ENCODE results near the gene PDE4B. TPM values are rescaled to one million over a fixed set of nuclear protein-coding genes. Genes with fewer than 3 reads are reported as not detected.

The PDE4B gene
- total RNA-seq, 1 donor from 2014 or later, result 7.6 TPM

GRCh38 chr1:66207484-66207883 lies 414.8 kb downstream of the PDE4B start:
- Histone ChIP-seq H3K27ac (ENCODE audit: low read depth, low read length) (peak overlapping the region; percentile 14), H2AFZ (ENCODE audit: low read depth, low read length) (no peak overlapping the region), H3K9me3 (ENCODE audit: insufficient read depth, low read depth, low read length) (no peaks in the 10 kb centered on the region), H3K4me1 (ENCODE audit: insufficient read depth, low read length) (no peaks in the 10 kb centered on the region), H3K4me2 (ENCODE audit: low read length) (no peak overlapping the region), H4K20me1 (ENCODE audit: insufficient read depth, low read length) (no peaks in the 10 kb centered on the region), H3K9ac (ENCODE audit: low read length) (no peak overlapping the region), H3K27me3 (ENCODE audit: insufficient read depth, low read length) (no peaks in the 10 kb centered on the region), H3K79me2 (ENCODE audit: insufficient read depth, low read length) (no peaks in the 10 kb centered on the region), H3K36me3 (ENCODE audit: insufficient read depth, low read length) (no peaks in the 10 kb centered on the region), H3K4me3 (ENCODE audit: insufficient read depth, low read depth, low read length) (no peak overlapping the region)
- H3K9me3 Mint-ChIP-seq (ENCODE audit: unreplicated experiment), result peaks cover 21% of the 10 kb centered on the region
- H3K36me3 Mint-ChIP-seq (ENCODE audit: low read depth, unreplicated experiment), result peaks cover 4% of the 10 kb centered on the region
- no peak overlapping the region for H3K27ac Mint-ChIP-seq (ENCODE audit: unreplicated experiment)
- FAIRE-seq (no peak), DNase-seq (ENCODE audit: low read depth) (peak; percentile 81)
- no peak overlapping the region for H3K4me3 Mint-ChIP-seq (ENCODE audit: unreplicated experiment)
- no peaks in the 10 kb centered on the region for H3K27me3 Mint-ChIP-seq (ENCODE audit: low read depth, unreplicated experiment)
- TF ChIP-seq EZH2 (IDR thresholded peaks at IDR 0.05; ENCODE audit: insufficient read depth, low read length) (no peak), CTCF (IDR thresholded peaks at IDR 0.05; ENCODE audit: insufficient read depth, low read depth, low read length) (no peak)
- H3K4me1 Mint-ChIP-seq (ENCODE audit: low read depth, unreplicated experiment), result peaks cover 10% of the 10 kb centered on the region

- peaks cover 4% of the 10 kb centered on the region for H3K36me3 Mint-ChIP-seq (ENCODE audit: low read depth, unreplicated experiment)
- H3K9me3 Mint-ChIP-seq (ENCODE audit: unreplicated experiment), result peaks cover 19% of the 10 kb centered on the region
- no peaks in the 10 kb centered on the region for H3K27me3 ChIP-seq (ENCODE audit: insufficient read depth, low read length)
- no peak overlapping the region for H3K4me3 Mint-ChIP-seq (ENCODE audit: unreplicated experiment)
- H3K9me3 ChIP-seq (ENCODE audit: insufficient read depth, low read depth, low read length), result no peaks in the 10 kb centered on the region
- H3K27ac Mint-ChIP-seq (ENCODE audit: unreplicated experiment), result no peak overlapping the region
- DNase-seq (ENCODE audit: low read depth), result no peak
- no peak for FAIRE-seq
- H2AFZ ChIP-seq (ENCODE audit: low read depth, low read length), result no peak overlapping the region
- H3K4me3 ChIP-seq (ENCODE audit: insufficient read depth, low read depth, low read length), result no peak overlapping the region
- H3K36me3 ChIP-seq (ENCODE audit: insufficient read depth, low read length), result no peaks in the 10 kb centered on the region
- H3K4me1 ChIP-seq (ENCODE audit: insufficient read depth, low read length), result no peaks in the 10 kb centered on the region
- no peak overlapping the region for H3K27ac ChIP-seq (ENCODE audit: low read depth, low read length)
- H3K4me2 ChIP-seq (ENCODE audit: low read length), result no peak overlapping the region
- no peaks in the 10 kb centered on the region for H3K27me3 Mint-ChIP-seq (ENCODE audit: low read depth, unreplicated experiment)
- H4K20me1 ChIP-seq (ENCODE audit: insufficient read depth, low read length), result no peaks in the 10 kb centered on the region
- no peaks in the 10 kb centered on the region for H3K79me2 ChIP-seq (ENCODE audit: insufficient read depth, low read length)
- TF ChIP-seq CTCF (IDR thresholded peaks at IDR 0.05; ENCODE audit: insufficient read depth, low read depth, low read length), result no peak
- no peak for TF ChIP-seq EZH2 (IDR thresholded peaks at IDR 0.05; ENCODE audit: insufficient read depth, low read length)
- H3K9ac ChIP-seq (ENCODE audit: low read length), result no peak overlapping the region
- peaks cover 10% of the 10 kb centered on the region for H3K4me1 Mint-ChIP-seq (ENCODE audit: low read depth, unreplicated experiment)
These were observed 415.9 kb downstream of the PDE4B start for GRCh38 chr1:66208632-66209031.

GRCh38 chr1:66210635-66211244 lies 418.0 kb downstream of the PDE4B start:
- no peak for TF ChIP-seq CTCF (IDR thresholded peaks at IDR 0.05; ENCODE audit: insufficient read depth, low read depth, low read length)
- TF ChIP-seq EZH2 (IDR thresholded peaks at IDR 0.05; ENCODE audit: insufficient read depth, low read length), result no peak
- Mint-ChIP-seq H3K9me3 (ENCODE audit: unreplicated experiment) (peaks cover 2% of the 10 kb centered on the region), H3K4me1 (ENCODE audit: low read depth, unreplicated experiment) (peaks cover 10% of the 10 kb centered on the region), H3K4me3 (ENCODE audit: unreplicated experiment) (no peak overlapping the region), H3K36me3 (ENCODE audit: low read depth, unreplicated experiment) (no peaks in the 10 kb centered on the region), H3K27me3 (ENCODE audit: low read depth, unreplicated experiment) (no peaks in the 10 kb centered on the region), H3K27ac (ENCODE audit: unreplicated experiment) (no peak overlapping the region)
- no peaks in the 10 kb centered on the region for H3K9me3 ChIP-seq (ENCODE audit: insufficient read depth, low read depth, low read length)
- H3K4me3 ChIP-seq (ENCODE audit: insufficient read depth, low read depth, low read length), result no peak overlapping the region
- H3K9ac ChIP-seq (ENCODE audit: low read length), result no peak overlapping the region
- H3K27me3 ChIP-seq (ENCODE audit: insufficient read depth, low read length), result no peaks in the 10 kb centered on the region
- H3K4me1 ChIP-seq (ENCODE audit: insufficient read depth, low read length), result no peaks in the 10 kb centered on the region
- H3K36me3 ChIP-seq (ENCODE audit: insufficient read depth, low read length), result no peaks in the 10 kb centered on the region
- no peak overlapping the region for H2AFZ ChIP-seq (ENCODE audit: low read depth, low read length)
- no peak for DNase-seq (ENCODE audit: low read depth)
- H3K27ac ChIP-seq (ENCODE audit: low read depth, low read length), result no peak overlapping the region
- H3K79me2 ChIP-seq (ENCODE audit: insufficient read depth, low read length), result no peaks in the 10 kb centered on the region
- no peak for FAIRE-seq
- H4K20me1 ChIP-seq (ENCODE audit: insufficient read depth, low read length), result no peaks in the 10 kb centered on the region
- H3K4me2 ChIP-seq (ENCODE audit: low read length), result no peak overlapping the region
